Upper lobe of left lung (tissue), 4 donors: ENCODE measurements around the gene TP53I3.

ENCODE experiments used
- EP300 ChIP-seq, 4 donors: sonication (generic); formaldehyde crosslinking; IDR thresholded peaks; one replicate each; pipeline ENCODE4 v1.5.1; 2017; ENCODE audit warnings: antibody characterized with exemption in 4 of 4, control low read depth in 2 of 4
- POLR2A ChIP-seq, 4 donors: fragments of 450-650 bp; IDR thresholded peaks; one replicate each; pipeline ENCODE4 v1.5.1; 2016 to 2017; ENCODE audit warnings: antibody characterized with exemption in 4 of 4, mild to moderate bottlenecking in 2 of 4
- POLR2AphosphoS5 ChIP-seq, 2 donors: sonication (generic); formaldehyde crosslinking; IDR thresholded peaks; one replicate each; pipeline ENCODE4 v1.5.1; 2017; ENCODE audit warnings: antibody characterized with exemption in 2 of 2
- TF ChIP-seq, protein P1 (sequence below), 6 experiments: fragments of 450-650 bp in 4 of 6; fragments of 200-600 bp in 2 of 6; sonication (generic) in 2 of 6; IDR thresholded peaks; one replicate each; pipeline ENCODE4 v1.5.1; 2016 to 2019; ENCODE audit warnings: antibody characterized with exemption in 6 of 6

GRCh38 chr2:24101992-24102391 lies 17.4 kb upstream of the TP53I3 start:
- TF ChIP-seq, protein P1, sequence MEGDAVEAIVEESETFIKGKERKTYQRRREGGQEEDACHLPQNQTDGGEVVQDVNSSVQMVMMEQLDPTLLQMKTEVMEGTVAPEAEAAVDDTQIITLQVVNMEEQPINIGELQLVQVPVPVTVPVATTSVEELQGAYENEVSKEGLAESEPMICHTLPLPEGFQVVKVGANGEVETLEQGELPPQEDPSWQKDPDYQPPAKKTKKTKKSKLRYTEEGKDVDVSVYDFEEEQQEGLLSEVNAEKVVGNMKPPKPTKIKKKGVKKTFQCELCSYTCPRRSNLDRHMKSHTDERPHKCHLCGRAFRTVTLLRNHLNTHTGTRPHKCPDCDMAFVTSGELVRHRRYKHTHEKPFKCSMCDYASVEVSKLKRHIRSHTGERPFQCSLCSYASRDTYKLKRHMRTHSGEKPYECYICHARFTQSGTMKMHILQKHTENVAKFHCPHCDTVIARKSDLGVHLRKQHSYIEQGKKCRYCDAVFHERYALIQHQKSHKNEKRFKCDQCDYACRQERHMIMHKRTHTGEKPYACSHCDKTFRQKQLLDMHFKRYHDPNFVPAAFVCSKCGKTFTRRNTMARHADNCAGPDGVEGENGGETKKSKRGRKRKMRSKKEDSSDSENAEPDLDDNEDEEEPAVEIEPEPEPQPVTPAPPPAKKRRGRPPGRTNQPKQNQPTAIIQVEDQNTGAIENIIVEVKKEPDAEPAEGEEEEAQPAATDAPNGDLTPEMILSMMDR (IDR thresholded peaks at IDR 0.05), result no peak
- TF ChIP-seq POLR2A (IDR thresholded peaks at IDR 0.05) (no peak), POLR2AphosphoS5 (IDR thresholded peaks at IDR 0.05) (no peak), EP300 (IDR thresholded peaks at IDR 0.05) (no peak)
